ENCODE results near the gene EVX2. TPM values are rescaled to one million over a fixed set of nuclear protein-coding genes. Genes with fewer than 3 reads are reported as not detected.

Gene EVX2
- total and polyA plus RNA-seq, 7 donors: 0.07 to 4.6 (median 1.9) TPM; not detected in 2

GRCh38 chr2:176106581-176107539 lies 23.1 kb upstream of the EVX2 start, which contains the start of gene HOXD11:
Gene HOXD11, plus strand, starts transcription at chr2:176107280. Its CDS starts 76 bp downstream, at chr2:176107356.
- Histone ChIP-seq H3K4me1 (peaks cover 0 to 65% (median 47%) of the 10 kb centered on the region in 4 donors), H3K27me3 (peaks cover 0 to 75% (median 6%) of the 10 kb centered on the region in 3 donors), H3K27ac (peak within 1 kb of the TSS in 3 of 4 donors; percentile 92 to 96 (median 95)), H3K4me3 (peak within 1 kb of the TSS; percentile 59 to 65 (median 60)), H3K36me3 (peaks cover 0 to 18% (median 0%) of the 10 kb centered on the region in 4 donors), H3K9me3 (no peaks in the 10 kb centered on the region)
- 2 to 5% methylated on average over 85 of the region's 85 CpGs for WGBS, 2 donors
- peak; percentile 92 for DNase-seq
- TF ChIP-seq, protein P1, sequence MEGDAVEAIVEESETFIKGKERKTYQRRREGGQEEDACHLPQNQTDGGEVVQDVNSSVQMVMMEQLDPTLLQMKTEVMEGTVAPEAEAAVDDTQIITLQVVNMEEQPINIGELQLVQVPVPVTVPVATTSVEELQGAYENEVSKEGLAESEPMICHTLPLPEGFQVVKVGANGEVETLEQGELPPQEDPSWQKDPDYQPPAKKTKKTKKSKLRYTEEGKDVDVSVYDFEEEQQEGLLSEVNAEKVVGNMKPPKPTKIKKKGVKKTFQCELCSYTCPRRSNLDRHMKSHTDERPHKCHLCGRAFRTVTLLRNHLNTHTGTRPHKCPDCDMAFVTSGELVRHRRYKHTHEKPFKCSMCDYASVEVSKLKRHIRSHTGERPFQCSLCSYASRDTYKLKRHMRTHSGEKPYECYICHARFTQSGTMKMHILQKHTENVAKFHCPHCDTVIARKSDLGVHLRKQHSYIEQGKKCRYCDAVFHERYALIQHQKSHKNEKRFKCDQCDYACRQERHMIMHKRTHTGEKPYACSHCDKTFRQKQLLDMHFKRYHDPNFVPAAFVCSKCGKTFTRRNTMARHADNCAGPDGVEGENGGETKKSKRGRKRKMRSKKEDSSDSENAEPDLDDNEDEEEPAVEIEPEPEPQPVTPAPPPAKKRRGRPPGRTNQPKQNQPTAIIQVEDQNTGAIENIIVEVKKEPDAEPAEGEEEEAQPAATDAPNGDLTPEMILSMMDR (IDR thresholded peaks at IDR 0.05): no peak
- TF ChIP-seq EP300 (IDR thresholded peaks at IDR 0.05) (peak in 1 of 4 donors; percentile 7), POLR2A (IDR thresholded peaks at IDR 0.05) (peak; percentile 8 to 68), POLR2AphosphoS5 (IDR thresholded peaks at IDR 0.05) (peak; percentile 60 to 78 (median 66))
- intact Hi-C loops (cut with DNase I): no loop called here

- H3K4me3 ChIP-seq: peak overlapping the region; percentile 59 to 65 (median 60)
- H3K4me1 ChIP-seq: peaks cover 0 to 56% (median 44%) of the 10 kb centered on the region in 4 donors
- peaks cover 0 to 18% (median 0%) of the 10 kb centered on the region in 4 donors for H3K36me3 ChIP-seq
- 27 to 49% methylated on average over 25 of the region's 25 CpGs for WGBS, 2 donors
- peaks cover 0 to 80% (median 6%) of the 10 kb centered on the region in 3 donors for H3K27me3 ChIP-seq
- peak; percentile 66 for DNase-seq
- intact Hi-C loops (cut with DNase I): no loop called here
- H3K27ac ChIP-seq: peak overlapping the region in 3 of 4 donors; percentile 92 to 96 (median 95)
- TF ChIP-seq EP300 (IDR thresholded peaks at IDR 0.05) (no peak), POLR2A (IDR thresholded peaks at IDR 0.05) (no peak), POLR2AphosphoS5 (IDR thresholded peaks at IDR 0.05) (no peak)
- TF ChIP-seq, protein P1 (IDR thresholded peaks at IDR 0.05): no peak
- no peaks in the 10 kb centered on the region for H3K9me3 ChIP-seq
Measured at GRCh38 chr2:176105730-176106580, 22.2 kb upstream of the EVX2 start.

- H3K36me3 ChIP-seq: peaks cover 0 to 12% (median 0%) of the 10 kb centered on the region in 4 donors
- H3K4me1 ChIP-seq: peaks cover 0 to 58% (median 44%) of the 10 kb centered on the region in 4 donors
- peak overlapping the region in 3 of 4 donors; percentile 92 to 96 (median 95) for H3K27ac ChIP-seq
- peak; percentile 74 for DNase-seq
- TF ChIP-seq POLR2A (IDR thresholded peaks at IDR 0.05) (peak; percentile 34 to 37), POLR2AphosphoS5 (IDR thresholded peaks at IDR 0.05) (peak; percentile 55 to 77 (median 70)), EP300 (IDR thresholded peaks at IDR 0.05) (no peak)
- TF ChIP-seq, protein P1 (IDR thresholded peaks at IDR 0.05): no peak
- H3K4me3 ChIP-seq: peak overlapping the region; percentile 59 to 65 (median 60)
- H3K27me3 ChIP-seq: peaks cover 0 to 82% (median 13%) of the 10 kb centered on the region in 3 donors
- intact Hi-C loops (cut with DNase I): no loop called here
- 21 to 41% methylated on average over 25 of the region's 25 CpGs for WGBS, 2 donors
- no peaks in the 10 kb centered on the region for H3K9me3 ChIP-seq
Measured at GRCh38 chr2:176105078-176105729, 21.4 kb upstream of the EVX2 start.
